ENCODE measurements around the gene DYNC2I2.
"Not testable (repeated sequence)": the region's sequence is repeated elsewhere in the genome, so short reads cannot be mapped to it uniquely, and the experiment has no call there.

Gene DYNC2I2

GRCh38 chr9:128656416-128657343 is at the start of gene DYNC2I2:
DYNC2I2 (minus strand) TSS chr9:128656847; CDS start chr9:128656726, 121 bp downstream.
- peak; percentile 91 for DNase-seq (ENCODE audit: low read depth)

GRCh38 chr9:128706045-128706444 is 49.4 kb upstream of the DYNC2I2 start:
- DNase-seq (ENCODE audit: low read depth): no peak

- DNase-seq (ENCODE audit: low read depth): no peak
Observed at GRCh38 chr9:128705051-128705965, 48.7 kb upstream of the DYNC2I2 start.

- no peak for DNase-seq (ENCODE audit: low read depth)
Observed at GRCh38 chr9:128704356-128704670, 47.7 kb upstream of the DYNC2I2 start.

- no peak for DNase-seq (ENCODE audit: low read depth)
Observed at GRCh38 chr9:128703616-128704355, 47.1 kb upstream of the DYNC2I2 start.

GRCh38 chr9:128702949-128703615 is 46.4 kb upstream of the DYNC2I2 start:
- DNase-seq (ENCODE audit: low read depth): no peak

- peak; percentile 76 for DNase-seq (ENCODE audit: low read depth)
Observed at GRCh38 chr9:128702445-128702948, 45.9 kb upstream of the DYNC2I2 start, which contains the start of gene PKN3. PKN3 (plus strand) TSS chr9:128702503; CDS start chr9:128702916, 413 bp downstream.

- DNase-seq (ENCODE audit: low read depth): no peak
Observed at GRCh38 chr9:128701227-128701854, 44.7 kb upstream of the DYNC2I2 start.

GRCh38 chr9:128699096-128699795 is 42.6 kb upstream of the DYNC2I2 start:
- DNase-seq (ENCODE audit: low read depth): not testable (repeated sequence)

- DNase-seq (ENCODE audit: low read depth): no peak
Observed at GRCh38 chr9:128696923-128697707, 40.5 kb upstream of the DYNC2I2 start.

- no peak for DNase-seq (ENCODE audit: low read depth)
Observed at GRCh38 chr9:128694344-128694743, 37.7 kb upstream of the DYNC2I2 start.

- not testable (repeated sequence) for DNase-seq (ENCODE audit: low read depth)
Observed at GRCh38 chr9:128693738-128694137, 37.1 kb upstream of the DYNC2I2 start.

GRCh38 chr9:128690684-128691034 is 34.0 kb upstream of the DYNC2I2 start:
- DNase-seq (ENCODE audit: low read depth): no peak

- no peak for DNase-seq (ENCODE audit: low read depth)
Observed at GRCh38 chr9:128689820-128690683, 33.4 kb upstream of the DYNC2I2 start.

GRCh38 chr9:128689293-128689774 is 32.7 kb upstream of the DYNC2I2 start:
- DNase-seq (ENCODE audit: low read depth): no peak

- DNase-seq (ENCODE audit: low read depth): peak; percentile 75
Observed at GRCh38 chr9:128688501-128689292, 32.0 kb upstream of the DYNC2I2 start, which contains the start of gene SET. SET (plus strand) TSS chr9:128689222; CDS start chr9:128689583, 361 bp downstream.

GRCh38 chr9:128687453-128687852 is 30.8 kb upstream of the DYNC2I2 start:
- DNase-seq (ENCODE audit: low read depth): no peak

Data from stimulated activated CD8-positive, alpha-beta memory T cell treated with anti-CD3 and anti-CD28 coated beads, Interleukin-15, amount 100 ng/mL, for 1 hour (primary cell).